Measurements from ENCODE around the gene ATP1A1.

GRCh38 chr1:116325922-116326321 lies 47.1 kb upstream of the ATP1A1 start:
- TF ChIP-seq CTCF (IDR thresholded peaks at IDR 0.05), result no peak
- TF ChIP-seq POLR2A (IDR thresholded peaks at IDR 0.05), result no peak

Measured in suprapubic skin (tissue), 3 donors.